ELF-1 (cell line): Measurements from ENCODE around the gene IKBKG.
A peak's percentile ranks its signal among the peaks of the same experiment; 100 is the strongest.
"Not testable (repeated sequence)": the region's sequence is repeated elsewhere in the genome, so short reads cannot be mapped to it uniquely, and the experiment has no call there.

Experiments
- DNase-seq: peaks from one replicate; pipeline ENCODE4 v3.0.0-alpha.2; 2016; ENCODE audit warnings: low read depth, low spot score

IKBKG gene, protein sequence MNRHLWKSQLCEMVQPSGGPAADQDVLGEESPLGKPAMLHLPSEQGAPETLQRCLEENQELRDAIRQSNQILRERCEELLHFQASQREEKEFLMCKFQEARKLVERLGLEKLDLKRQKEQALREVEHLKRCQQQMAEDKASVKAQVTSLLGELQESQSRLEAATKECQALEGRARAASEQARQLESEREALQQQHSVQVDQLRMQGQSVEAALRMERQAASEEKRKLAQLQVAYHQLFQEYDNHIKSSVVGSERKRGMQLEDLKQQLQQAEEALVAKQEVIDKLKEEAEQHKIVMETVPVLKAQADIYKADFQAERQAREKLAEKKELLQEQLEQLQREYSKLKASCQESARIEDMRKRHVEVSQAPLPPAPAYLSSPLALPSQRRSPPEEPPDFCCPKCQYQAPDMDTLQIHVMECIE

DNA sequence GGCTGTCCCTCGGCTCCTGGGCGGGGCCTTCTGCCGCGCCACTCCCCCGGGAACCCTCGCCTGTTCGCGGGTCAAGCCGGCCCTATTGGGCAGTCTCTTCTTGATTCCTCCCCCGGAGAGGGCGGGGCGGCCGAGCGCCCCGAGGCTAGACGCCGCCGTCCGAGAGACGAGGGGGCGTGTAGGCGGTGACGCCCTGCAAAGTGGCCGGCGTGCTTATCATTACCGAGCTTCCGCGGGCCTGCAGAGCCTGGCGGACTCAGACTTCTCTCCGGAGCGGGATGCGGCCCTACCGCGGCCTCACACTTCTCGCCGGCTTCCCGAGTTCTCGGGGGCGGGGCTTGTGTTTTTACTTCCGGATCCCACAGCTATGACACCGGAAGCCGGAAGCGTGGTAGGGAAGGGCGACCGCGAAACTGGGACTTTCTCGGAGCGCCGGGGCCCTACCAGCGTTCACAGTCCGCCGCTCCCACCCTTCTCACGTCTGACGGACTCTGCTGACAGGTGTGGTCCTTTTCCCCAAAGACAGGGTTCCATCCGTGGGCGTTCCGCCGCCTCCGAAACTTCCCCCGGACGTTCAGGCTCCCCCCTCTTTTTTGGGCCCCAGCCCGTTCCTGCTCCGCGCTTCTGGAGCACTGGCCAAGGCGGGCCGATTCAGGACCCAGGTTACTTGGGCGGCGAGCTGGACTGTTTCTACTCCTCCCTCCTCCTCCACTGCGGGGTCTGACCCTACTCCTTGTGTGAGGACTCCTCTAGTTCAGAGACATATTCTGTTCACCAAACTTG, at the start of gene IKBKG:
IKBKG (plus strand) TSS at position 376 of the 783 bp plus-strand sequence. CDS start 4,383 bp downstream, outside the sequence.
- DNase-seq: peak; percentile 98

DNA sequence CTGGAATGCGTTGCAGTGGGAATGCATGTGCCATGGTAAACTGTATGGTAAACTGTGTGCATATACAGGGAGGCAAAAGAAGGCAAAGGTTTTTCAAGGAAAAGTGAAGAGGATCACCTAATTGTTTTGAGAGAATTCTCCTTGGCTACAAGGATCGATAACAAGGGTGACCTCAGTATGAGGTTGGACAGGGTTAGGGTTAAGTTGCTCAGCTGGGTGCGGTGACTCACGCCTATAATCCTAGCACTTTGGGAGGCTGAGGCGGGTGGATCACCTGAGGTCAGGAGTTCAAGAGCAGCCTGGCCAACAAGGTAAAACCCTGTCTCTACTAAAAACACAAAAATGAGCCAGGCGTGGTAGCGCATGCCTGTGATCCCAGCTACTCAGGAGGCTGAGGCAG, 46.0 kb upstream of the IKBKG start:
- not testable (repeated sequence) for DNase-seq

DNA sequence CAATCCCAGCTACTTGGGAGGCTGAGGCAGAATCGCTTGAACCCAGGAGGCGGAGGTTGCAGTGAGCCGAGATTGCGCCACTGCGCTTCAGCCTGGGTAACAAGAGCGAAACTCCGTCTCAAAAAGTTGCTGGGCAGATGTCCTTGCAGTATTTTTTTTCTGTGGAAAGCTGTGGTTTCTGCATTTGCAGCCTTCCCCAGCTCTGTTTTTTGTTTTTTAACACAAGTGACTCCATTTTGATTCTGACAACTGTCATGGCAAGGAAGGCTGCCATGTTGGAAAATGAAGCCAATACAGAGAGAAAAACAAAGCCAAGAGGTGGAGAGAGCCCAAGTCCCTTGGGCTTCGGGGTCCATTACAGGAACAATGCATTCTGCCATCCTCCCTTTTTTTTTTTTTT, 45.3 kb upstream of the IKBKG start:
- no peak for DNase-seq

DNA sequence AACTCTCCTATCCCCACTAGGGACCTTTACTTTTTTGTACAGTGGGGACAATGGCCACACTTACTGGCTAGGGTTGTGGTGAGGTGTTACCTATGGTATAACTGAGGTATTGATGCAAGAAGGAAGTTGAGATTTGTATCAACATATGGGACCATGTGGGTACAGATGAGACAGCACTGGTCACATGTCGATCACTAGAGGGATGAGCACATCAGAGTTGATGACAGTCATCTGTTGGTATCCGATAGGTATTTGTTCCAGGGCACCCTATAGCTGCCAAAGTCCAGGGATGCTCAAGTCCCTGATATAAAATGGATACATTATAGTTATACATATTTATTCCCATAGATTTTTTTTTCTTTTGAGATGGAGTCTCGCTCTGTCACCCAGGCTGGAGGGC, 44.4 kb upstream of the IKBKG start:
- no peak for DNase-seq

DNA sequence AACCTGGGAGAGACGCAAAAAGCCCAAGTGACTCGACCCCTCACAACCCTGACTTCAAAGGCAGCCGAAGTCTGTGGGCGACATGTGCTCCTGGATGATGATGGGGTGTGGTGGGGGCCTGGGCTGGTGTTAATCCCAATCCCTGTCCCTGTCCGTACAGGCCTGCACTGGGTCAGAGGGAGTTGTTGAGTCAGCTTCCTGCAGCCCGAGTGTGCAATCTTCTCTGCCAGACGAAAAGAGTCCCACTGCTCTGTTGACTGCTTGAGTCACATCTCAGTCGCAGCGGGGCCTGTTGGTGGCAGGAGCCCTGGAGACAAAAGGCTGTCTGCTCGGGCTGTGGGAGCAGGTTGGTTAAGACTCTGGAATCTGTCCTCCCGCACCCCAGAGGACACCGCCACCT, 41.7 kb upstream of the IKBKG start:
- DNase-seq: peak; percentile 56

DNA sequence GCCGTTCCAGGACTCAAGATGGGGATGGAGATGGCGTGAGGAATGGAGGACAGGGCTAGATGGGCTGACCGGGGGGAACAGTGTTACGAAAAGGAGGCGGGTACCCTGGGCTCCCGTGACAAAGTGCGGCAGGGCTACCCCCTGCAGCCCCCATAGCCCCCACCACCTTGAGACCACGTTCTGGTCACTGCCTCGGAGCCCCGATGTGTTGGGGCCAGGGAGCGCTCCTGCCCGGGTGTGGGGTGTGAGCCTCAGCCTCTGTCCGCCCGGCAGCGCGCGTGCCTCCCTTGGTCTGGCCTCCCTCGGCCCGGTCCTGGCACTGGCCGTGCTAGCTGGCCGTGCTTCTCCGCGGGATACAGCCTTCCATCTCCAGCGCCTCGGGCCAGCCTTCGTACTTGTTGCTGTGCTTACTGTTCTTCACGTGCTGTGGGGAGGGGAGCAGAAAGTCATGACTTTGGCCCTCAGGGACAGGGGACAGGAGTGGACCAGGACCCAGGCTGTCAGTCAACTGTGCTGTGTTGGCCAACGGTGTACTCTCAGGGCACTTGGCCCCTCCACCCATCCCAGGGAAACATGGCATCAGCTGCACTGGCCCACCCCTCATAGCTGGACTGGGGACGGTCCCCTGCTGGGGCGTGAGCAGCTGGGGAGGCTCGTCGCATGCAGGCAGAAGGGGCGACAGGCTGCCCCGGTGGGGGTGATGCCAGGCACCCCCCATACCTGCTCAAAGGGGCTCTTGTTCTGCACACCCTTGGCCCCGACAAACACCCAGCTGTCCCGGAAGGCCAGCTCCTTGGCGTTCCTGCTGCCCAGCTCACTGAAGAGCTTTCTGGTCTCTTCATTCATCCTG, 40.7 kb upstream of the IKBKG start:
- no peak for DNase-seq

DNA sequence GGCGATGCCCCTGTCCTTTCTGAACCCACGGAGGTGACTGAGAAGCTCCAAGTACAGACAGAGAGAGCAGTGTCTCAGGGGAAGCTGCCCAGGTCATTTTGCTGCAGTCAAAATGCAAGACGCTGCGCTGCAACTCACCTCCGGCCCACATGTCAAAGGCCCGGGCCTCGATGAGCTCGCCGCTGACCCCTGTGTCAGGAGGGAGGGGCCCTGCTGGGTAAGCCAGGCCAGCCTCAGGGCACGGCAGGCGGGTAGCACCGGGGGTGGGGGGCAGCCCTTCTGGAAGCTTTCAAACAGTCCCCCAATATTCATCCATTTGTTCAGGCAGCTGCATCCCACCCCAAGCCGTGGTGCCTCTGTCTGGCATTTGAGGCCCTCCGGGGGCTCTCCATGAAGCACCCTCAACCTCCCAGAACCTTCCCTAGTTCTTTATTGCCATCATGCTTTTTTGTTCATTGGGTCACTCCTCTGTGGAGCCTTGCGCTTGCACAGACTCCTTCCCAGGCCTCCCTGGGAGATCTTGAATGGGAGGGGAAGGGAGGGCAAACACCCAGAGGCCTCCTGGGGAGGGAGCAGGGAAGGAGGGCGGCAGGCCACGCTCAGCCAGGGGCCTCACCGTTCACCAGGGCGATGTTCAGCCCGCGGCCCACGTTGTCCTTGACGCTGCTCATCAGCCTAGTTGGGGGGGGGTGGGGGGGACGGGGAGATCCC, 39.6 kb upstream of the IKBKG start:
- no peak for DNase-seq

DNA sequence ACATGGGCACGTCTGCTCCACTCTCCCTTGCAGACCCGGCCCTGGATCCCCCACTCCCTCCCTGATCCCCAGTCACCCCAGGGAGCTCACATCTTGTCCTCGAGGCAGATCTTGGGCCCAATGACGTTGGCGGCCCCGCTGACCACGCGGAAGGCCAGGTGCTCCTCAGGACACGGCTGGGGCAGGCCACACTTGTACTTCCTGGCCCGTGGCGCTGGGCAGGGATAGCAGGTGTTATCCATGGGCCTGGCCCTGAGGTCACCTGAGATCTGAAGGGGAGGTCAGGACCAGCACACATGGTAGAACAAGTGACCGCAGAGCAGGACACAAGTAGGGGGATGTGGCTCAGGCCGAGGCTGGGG, 39.1 kb upstream of the IKBKG start:
- no peak for DNase-seq

DNA sequence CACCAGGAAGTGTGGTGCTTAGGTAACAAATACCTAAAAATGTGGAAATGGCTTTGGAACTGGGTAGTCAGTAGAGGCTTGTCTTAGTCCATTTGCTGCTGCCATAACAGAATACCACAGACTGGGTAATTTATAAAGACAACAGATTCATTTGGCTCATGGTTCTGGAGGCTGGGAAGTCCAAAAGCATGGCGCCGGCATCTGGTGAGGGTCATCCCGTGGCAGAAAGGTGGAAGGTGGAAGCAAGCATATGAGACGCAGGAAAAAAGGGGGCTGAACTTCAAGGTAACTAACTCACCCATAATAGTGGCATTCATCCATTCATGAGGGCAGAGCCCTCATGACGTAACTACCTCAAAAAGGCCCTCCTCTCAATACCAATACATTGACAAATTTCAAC, 38.0 kb upstream of the IKBKG start:
- DNase-seq: no peak

DNA sequence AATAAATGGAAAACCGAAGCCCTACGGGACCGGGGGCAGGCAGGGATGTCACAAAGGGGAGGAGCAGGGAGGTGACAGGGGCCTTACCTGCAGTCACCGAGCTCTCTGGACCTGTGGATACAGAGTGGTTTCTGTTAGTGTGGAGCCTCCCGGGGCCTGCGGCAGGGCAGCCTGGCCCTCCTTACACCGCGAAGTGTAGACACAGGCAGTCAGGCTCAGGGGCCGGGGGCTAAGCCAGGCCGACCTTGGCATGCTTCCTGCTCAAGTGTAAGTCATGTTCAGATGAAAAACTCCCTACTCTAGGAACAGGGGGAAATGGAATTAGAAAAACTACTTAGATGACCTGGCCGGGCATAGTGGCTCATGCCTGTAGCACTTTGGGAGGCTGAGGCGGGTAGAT, 35.7 kb upstream of the IKBKG start:
- no peak for DNase-seq

DNA sequence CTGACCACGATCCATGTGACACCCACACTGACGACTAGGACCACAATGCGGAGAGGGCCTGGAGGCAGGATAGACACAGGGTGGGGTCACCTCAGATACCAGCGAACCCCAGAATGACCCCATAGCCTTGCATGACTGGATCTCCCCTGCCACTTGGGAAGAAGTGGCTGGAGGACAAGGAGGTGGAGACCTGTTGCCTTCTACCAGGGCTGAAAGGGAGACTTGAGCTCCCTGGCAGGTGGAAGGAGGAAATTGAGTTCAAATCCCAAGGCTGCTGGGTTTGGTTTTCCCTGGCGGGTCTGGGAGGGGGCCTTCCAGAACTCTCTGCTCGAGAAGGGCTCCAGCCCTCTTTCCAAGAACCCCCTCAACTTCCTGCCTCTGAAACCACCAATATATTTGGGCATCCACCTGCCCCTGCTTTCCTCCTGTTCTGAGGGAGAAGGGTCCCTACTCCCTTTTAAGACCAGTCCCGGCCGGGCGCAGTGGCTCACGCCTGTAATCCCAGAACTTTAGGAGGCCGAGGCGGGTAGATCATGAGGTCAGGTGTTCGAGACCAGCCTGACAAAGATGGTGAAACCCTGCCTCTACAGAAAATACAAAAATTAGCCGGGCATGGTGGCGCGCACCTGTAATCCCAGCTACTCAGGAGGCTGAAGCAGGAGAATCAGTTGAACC, 34.4 kb upstream of the IKBKG start:
- no peak for DNase-seq

DNA sequence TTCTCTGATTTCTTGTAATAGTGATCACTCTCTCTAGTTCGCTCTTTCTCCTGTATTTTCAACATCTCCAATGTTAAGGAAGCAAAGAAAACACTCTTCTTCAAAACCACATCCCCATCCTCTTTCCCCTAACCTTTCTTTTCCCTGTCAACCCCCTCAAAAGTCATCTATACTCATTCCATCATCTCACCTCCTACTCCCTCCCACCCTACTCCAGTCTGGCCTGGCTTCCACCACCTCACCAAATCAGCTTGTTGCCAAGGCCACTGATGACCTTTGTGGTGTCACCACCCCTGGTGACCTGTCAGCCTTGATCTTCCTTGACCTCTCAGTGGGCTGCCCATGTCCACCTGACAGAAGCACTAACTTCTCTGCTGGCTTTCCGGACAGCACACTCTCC, 33.7 kb upstream of the IKBKG start:
- DNase-seq: no peak

DNA sequence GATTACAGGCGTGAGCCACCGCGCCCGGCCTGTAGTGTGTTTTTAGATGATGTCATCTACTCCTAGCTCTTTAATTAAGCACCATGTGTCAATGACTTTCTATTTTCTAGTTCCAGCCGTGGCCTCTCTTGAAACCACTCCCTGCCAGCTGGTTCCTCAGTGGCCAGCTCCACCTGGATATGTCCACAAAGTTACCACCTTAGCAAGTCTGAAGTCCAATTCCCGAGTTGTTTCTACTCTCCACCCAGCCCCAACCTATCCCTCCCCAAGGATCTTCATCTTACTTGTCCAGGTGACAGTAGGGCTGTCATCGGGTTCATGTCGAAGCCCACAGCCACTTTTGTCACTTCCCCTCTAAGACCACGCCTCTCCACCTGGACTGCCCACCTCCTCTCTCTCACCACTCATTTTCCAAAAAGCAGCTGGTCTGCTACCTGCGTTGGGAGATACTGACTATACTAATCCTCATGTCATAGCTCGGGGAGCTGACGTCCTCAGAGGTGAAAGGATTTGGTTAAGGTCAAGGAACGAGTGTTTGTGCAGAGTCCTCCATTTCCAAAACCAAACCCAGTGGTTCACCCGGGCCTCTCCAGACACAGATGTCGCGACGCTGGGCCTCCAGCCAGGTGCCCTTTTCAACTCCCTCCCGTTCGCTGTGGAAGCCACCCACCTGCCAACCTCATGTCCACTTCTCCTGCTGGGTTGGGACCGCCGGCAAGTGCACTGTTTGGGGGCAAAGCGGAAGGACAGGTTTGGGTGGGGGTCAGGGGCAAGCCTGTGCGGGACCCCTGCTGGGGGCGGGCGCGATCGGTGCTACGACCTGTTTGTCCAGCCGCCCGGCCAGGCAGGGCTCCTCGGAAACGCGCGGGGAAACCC, 32.1 kb upstream of the IKBKG start:
- DNase-seq: peak; percentile 32

DNA sequence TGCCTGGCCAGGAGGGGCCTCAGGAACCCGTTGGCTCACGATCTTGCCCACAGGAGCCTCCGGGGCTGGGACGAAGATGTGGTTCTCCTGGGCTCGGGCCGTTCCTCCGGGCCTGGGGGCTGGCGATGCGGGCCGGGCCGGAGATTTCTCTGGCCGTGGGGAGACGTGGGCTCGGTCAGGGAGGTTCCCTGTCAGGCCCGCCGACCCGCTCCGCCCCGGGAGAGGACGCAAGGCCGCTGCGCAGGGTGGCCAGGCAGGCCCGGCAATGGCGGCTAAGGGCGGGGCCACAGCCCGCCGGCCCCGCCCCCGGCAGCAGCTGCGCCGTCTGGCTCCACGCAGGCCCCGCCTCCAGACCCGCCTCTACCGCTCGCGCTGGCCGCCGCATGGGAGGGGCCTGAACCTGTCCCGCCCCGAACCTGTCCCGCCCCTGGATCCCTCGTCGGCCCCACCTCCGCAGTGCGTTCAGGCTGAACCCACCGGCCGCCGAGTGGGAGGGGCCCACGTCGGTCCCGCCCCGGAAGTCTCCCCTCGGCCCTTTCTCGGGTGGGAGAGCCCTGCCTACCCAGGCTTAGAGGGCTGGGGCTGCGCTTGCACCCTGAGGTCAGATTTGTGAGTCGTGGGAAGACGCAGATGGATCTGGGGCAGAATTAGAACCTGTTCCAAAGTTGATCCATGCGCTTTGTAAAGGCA, 31.3 kb upstream of the IKBKG start, which contains the start of gene FAM3A:
FAM3A (minus strand) TSS at position 267 of the 690 bp plus-strand sequence. CDS start 460 bp downstream, outside the sequence.
- DNase-seq: peak; percentile 96

DNA sequence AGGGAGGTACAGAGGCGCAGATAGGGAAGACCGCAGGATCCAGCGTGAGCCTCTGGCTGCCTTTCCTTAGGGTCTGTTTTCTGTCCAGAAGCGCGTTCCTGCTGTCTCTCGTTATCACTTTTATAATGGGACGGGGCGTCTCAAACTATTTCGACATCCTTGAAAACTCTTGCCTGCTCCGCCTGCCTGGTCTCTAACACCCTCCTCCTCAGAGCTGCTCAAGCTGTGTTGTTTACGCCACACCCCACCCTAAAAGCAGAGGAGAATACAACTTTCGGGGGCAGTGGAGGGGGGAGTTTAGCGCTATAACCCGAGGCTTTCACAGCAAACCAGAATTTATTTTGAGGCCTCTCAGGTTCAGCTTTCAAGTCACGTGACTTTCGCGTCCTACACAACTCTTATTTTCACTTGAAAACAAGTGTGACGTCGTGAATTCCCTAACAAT, 30.7 kb upstream of the IKBKG start:
- peak; percentile 94 for DNase-seq

DNA sequence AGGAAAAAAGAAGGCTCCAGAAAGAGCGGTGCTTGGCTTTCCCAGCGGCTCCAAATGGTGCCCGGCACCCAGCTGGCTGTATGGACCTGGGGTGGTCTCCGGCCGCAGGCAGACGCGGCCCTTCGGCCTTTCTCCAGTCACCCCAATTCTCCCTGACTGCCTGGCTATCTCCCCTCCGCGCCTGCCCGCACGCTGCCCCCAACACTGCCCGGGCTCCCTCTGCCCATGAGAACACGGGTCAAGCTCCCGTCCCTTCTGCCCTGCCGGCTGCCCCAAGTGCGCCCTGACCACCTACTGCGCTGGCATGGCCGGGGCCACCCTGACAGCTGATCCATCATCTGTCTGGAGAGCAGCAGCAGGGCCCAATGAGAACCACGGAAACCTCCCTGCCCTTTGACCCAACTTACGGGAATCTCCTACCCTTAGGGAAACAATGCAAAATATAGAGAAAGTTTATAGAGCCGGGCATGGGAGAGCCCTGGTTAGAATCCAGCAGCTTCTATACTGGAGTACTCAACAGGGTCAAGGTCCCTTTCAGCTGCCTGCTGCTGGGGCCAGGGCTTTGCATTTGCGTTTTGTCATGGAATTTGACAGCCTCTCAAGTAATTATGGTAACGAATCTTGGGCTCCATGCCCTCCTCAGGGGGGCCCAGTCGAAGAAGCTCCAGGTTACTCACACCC, 30.2 kb upstream of the IKBKG start:
- DNase-seq: peak; percentile 82

DNA sequence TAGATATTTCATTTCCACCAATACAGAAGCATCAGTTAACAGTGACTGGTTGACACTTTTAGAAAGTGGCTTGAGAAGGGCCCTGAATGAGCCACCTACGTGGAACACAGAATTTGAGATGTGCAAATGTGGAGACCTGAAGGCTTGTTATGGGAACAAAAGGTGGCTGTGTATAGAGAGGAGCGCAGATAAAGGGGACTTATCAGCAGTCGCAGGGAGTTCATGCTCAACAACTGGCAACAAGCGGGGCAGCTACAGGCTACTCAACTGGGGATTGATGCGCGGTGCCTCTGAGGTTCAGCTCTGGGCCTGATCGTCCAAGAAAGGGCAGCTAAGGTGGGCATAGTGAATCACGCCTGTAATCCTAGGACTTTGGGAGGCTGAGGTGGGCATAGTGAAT, 28.0 kb upstream of the IKBKG start:
- no peak for DNase-seq
